ENCODE measurements around the gene SULF2. TPM values are rescaled to one million over a fixed set of nuclear protein-coding genes. Genes with fewer than 3 reads are reported as not detected.

Gene SULF2
- total and polyA plus RNA-seq, 2 of the 13 experiments (the other 11 are each of a cell fraction or from before 2014, with no cell fraction given) = 7.2 to 50.9 TPM

DNA sequence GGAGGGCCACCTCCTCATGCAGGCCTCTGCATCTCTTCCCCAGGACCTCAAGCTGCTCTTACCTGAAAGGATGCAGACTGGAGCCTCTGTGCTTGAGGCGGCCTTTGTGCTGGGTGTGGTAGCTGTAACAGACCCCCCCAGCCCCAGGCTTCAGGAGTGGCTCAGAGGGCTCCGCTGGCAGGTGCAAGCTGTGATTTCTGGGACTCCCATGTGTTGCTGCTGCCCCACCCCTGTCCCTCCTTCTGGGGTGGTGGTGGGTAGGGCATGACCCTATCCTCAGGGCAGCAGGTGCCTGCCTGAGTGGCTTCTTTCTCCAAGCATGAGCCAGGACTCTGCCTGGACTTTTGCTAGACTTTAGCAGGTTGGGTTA lies 121.2 kb downstream of the SULF2 start (continued):
- TF ChIP-seq, protein P1, sequence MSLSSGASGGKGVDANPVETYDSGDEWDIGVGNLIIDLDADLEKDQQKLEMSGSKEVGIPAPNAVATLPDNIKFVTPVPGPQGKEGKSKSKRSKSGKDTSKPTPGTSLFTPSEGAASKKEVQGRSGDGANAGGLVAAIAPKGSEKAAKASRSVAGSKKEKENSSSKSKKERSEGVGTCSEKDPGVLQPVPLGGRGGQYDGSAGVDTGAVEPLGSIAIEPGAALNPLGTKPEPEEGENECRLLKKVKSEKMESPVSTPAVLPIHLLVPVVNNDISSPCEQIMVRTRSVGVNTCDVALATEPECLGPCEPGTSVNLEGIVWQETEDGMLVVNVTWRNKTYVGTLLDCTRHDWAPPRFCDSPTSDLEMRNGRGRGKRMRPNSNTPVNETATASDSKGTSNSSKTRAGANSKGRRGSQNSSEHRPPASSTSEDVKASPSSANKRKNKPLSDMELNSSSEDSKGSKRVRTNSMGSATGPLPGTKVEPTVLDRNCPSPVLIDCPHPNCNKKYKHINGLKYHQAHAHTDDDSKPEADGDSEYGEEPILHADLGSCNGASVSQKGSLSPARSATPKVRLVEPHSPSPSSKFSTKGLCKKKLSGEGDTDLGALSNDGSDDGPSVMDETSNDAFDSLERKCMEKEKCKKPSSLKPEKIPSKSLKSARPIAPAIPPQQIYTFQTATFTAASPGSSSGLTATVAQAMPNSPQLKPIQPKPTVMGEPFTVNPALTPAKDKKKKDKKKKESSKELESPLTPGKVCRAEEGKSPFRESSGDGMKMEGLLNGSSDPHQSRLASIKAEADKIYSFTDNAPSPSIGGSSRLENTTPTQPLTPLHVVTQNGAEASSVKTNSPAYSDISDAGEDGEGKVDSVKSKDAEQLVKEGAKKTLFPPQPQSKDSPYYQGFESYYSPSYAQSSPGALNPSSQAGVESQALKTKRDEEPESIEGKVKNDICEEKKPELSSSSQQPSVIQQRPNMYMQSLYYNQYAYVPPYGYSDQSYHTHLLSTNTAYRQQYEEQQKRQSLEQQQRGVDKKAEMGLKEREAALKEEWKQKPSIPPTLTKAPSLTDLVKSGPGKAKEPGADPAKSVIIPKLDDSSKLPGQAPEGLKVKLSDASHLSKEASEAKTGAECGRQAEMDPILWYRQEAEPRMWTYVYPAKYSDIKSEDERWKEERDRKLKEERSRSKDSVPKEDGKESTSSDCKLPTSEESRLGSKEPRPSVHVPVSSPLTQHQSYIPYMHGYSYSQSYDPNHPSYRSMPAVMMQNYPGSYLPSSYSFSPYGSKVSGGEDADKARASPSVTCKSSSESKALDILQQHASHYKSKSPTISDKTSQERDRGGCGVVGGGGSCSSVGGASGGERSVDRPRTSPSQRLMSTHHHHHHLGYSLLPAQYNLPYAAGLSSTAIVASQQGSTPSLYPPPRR (CRISPR knock-in tag; IDR thresholded peaks at IDR 0.05; ENCODE audit: borderline replicate concordance) = 0 out of 2 replicates have a peak, but pooled peaks have one; percentile 19
- TF ChIP-seq ZNF468 (CRISPR knock-in tag; IDR thresholded peaks at IDR 0.05) (no peak), SALL1 (CRISPR knock-in tag; IDR thresholded peaks at IDR 0.05) (peak; percentile 9), ZNF607 (CRISPR knock-in tag; IDR thresholded peaks at IDR 0.05; ENCODE audit: borderline replicate concordance) (peak; percentile 58; the same call in 1 of the 2 replicates), ZNF557 (CRISPR knock-in tag; IDR thresholded peaks at IDR 0.05) (no peak), CHCHD3 (CRISPR knock-in tag; IDR thresholded peaks at IDR 0.05) (no peak), MYNN (CRISPR knock-in tag; IDR thresholded peaks at IDR 0.05; ENCODE audit: low read depth) (0 out of 2 replicates have a peak, but pooled peaks have one; percentile 10), JUND (CRISPR knock-in tag; IDR thresholded peaks at IDR 0.05) (no peak), ZNF282 (IDR thresholded peaks at IDR 0.05; ENCODE audit: partially characterized antibody) (no peak)
- TF ChIP-seq, protein P2, sequence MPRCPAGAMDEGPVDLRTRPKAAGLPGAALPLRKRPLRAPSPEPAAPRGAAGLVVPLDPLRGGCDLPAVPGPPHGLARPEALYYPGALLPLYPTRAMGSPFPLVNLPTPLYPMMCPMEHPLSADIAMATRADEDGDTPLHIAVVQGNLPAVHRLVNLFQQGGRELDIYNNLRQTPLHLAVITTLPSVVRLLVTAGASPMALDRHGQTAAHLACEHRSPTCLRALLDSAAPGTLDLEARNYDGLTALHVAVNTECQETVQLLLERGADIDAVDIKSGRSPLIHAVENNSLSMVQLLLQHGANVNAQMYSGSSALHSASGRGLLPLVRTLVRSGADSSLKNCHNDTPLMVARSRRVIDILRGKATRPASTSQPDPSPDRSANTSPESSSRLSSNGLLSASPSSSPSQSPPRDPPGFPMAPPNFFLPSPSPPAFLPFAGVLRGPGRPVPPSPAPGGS (CRISPR knock-in tag; IDR thresholded peaks at IDR 0.05) = 0 out of 2 replicates have a peak, but pooled peaks have one; percentile 9
- TF ChIP-seq, protein P3, sequence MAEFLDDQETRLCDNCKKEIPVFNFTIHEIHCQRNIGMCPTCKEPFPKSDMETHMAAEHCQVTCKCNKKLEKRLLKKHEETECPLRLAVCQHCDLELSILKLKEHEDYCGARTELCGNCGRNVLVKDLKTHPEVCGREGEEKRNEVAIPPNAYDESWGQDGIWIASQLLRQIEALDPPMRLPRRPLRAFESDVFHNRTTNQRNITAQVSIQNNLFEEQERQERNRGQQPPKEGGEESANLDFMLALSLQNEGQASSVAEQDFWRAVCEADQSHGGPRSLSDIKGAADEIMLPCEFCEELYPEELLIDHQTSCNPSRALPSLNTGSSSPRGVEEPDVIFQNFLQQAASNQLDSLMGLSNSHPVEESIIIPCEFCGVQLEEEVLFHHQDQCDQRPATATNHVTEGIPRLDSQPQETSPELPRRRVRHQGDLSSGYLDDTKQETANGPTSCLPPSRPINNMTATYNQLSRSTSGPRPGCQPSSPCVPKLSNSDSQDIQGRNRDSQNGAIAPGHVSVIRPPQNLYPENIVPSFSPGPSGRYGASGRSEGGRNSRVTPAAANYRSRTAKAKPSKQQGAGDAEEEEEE (CRISPR knock-in tag; IDR thresholded peaks at IDR 0.05; ENCODE audit: borderline replicate concordance) = 0 out of 2 replicates have a peak, but pooled peaks have one; percentile 65
- TF ChIP-seq, protein P4, sequence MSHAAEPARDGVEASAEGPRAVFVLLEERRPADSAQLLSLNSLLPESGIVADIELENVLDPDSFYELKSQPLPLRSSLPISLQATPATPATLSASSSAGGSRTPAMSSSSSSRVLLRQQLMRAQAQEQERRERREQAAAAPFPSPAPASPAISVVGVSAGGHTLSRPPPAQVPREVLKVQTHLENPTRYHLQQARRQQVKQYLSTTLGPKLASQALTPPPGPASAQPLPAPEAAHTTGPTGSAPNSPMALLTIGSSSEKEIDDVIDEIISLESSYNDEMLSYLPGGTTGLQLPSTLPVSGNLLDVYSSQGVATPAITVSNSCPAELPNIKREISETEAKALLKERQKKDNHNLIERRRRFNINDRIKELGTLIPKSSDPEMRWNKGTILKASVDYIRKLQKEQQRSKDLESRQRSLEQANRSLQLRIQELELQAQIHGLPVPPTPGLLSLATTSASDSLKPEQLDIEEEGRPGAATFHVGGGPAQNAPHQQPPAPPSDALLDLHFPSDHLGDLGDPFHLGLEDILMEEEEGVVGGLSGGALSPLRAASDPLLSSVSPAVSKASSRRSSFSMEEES (CRISPR knock-in tag; IDR thresholded peaks at IDR 0.05) = no peak
- TF ChIP-seq, protein P5, sequence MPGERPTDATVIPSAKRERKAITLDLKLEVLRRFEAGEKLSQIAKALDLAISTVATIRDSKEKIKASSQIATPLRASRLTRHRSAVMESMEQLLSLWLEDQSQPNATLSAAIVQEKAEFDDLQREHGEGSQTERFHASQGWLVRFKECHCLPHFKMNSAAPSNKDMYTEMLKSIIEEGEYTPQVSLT (CRISPR knock-in tag; IDR thresholded peaks at IDR 0.05; ENCODE audit: borderline replicate concordance, low read depth) = no peak

All from HepG2 (cell line).